Peyer's patch (tissue), 4 donors: ENCODE results near the gene DPEP1. TPM values are rescaled to one million over a fixed set of nuclear protein-coding genes. Genes with fewer than 3 reads are reported as not detected.

Experiments
- DNase-seq, 3 donors: peaks; one replicate each; pipeline ENCODE4 v3.0.0-alpha.2; 2017 to 2019
- H3K27ac ChIP-seq, 4 donors: fragments of 200-600 bp; sonication (generic); one replicate each; pipeline ENCODE4 v1.5.1; 2016 to 2019
- H3K27me3 ChIP-seq, 2 donors: fragments of 200-600 bp; sonication (generic); one replicate each; pipeline ENCODE4 v1.5.1; 2019
- H3K36me3 ChIP-seq, 3 donors: fragments of 200-600 bp; sonication (generic); one replicate each; pipeline ENCODE4 v1.5.1; 2016 to 2019
- H3K4me1 ChIP-seq, 4 donors: fragments of 200-600 bp; sonication (generic); one replicate each; pipeline ENCODE4 v1.5.1; 2016 to 2019
- H3K4me3 ChIP-seq, 4 donors: fragments of 200-600 bp; sonication (generic); 1 replicate in 3 of 4; 2 replicates in 1 of 4; pipeline ENCODE4 v1.5.1; 2016 to 2019; ENCODE audit warnings: mild to moderate bottlenecking in 1 of 4
- H3K9me3 ChIP-seq, 4 donors: fragments of 200-600 bp; sonication (generic); one replicate each; pipeline ENCODE4 v1.5.1; 2016 to 2019; ENCODE audit warnings: mild to moderate bottlenecking in 1 of 4
- POLR2A ChIP-seq, 2 donors: fragments of 450-650 bp; IDR thresholded peaks; one replicate each; pipeline ENCODE4 v1.5.1; 2017; ENCODE audit warnings: antibody characterized with exemption in 2 of 2, mild to moderate bottlenecking in 2 of 2, moderate library complexity in 2 of 2
- total RNA-seq, 4 donors: library from RNA; depleted of rRNA; stranded (reverse); fragments of >200 nt; gene quantifications; one replicate each; pipeline ENCODE4 v1.1.0, GENCODE V29; 2016
- TF ChIP-seq, protein P1 (sequence below), 6 experiments: fragments of 450-650 bp in 4 of 6; fragments of 200-600 bp in 2 of 6; sonication (generic) in 1 of 6; IDR thresholded peaks; one replicate each; pipeline ENCODE4 v1.5.1; 2017 to 2019; ENCODE audit warnings: antibody characterized with exemption in 6 of 6, mild to moderate bottlenecking in 3 of 6, moderate library complexity in 1 of 6

Gene DPEP1
- total RNA-seq, 4 donors from 2014 or later, result 272 to 3,324 (median 2,161) TPM

DNA sequence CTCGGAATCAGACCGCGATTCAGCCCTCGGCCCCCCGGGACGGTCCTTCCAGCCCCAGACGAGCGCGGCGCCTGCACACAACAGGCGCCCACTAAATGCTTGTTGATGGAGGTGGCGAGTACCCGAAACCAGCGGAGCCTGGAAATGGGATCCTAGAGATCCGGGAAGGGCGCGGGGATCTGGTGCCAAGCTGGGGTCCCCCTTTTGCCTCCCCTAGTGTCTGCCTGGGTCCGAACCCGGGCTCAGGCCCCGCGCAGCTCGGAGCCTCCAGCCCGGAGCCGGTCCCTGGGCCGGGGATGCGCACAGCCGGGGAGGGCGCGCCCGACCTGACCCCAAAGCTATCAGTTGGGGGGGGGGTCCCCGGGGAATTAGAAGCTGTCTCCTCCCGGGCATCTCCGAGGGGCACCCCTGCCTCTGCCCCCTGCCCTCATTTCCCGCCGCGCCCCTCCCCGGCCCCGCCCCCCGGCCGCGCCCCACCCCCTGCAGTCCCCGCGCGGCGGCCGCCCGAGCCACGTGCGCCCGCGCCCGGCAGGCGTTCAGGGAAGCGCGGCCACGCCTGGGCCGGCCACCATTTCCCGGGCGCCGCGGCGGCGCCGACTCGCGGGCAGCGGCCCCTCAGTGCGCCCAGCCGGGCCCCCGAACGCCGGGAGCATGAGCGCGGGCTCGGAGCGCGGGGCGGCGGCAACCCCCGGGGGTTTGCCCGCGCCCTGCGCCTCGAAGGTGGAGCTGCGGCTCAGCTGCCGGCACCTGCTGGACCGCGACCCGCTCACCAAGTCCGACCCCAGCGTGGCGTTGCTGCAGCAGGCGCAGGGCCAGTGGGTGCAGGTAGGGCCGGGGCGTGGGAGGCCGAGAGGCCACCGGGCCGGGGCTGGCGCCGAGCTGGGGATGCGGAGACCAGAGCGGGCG is 37.9 kb upstream of the DPEP1 start, which contains the start of gene CPNE7:
CPNE7 (plus strand) TSS at position 512 of the 906 bp plus-strand sequence; CDS start at position 652, 140 bp downstream.
- Histone ChIP-seq H3K4me3 (peak within 1 kb of the TSS; percentile 16 to 46 (median 41)), H3K36me3 (no peaks in the 10 kb centered on the region), H3K9me3 (no peaks in the 10 kb centered on the region), H3K4me1 (peaks cover 0 to 29% (median 14%) of the 10 kb centered on the region in 4 donors), H3K27ac (peak within 1 kb of the TSS in 1 of 4 donors; percentile 7), H3K27me3 (peaks cover 0 to 5% of the 10 kb centered on the region in 2 donors)
- TF ChIP-seq, protein P1, sequence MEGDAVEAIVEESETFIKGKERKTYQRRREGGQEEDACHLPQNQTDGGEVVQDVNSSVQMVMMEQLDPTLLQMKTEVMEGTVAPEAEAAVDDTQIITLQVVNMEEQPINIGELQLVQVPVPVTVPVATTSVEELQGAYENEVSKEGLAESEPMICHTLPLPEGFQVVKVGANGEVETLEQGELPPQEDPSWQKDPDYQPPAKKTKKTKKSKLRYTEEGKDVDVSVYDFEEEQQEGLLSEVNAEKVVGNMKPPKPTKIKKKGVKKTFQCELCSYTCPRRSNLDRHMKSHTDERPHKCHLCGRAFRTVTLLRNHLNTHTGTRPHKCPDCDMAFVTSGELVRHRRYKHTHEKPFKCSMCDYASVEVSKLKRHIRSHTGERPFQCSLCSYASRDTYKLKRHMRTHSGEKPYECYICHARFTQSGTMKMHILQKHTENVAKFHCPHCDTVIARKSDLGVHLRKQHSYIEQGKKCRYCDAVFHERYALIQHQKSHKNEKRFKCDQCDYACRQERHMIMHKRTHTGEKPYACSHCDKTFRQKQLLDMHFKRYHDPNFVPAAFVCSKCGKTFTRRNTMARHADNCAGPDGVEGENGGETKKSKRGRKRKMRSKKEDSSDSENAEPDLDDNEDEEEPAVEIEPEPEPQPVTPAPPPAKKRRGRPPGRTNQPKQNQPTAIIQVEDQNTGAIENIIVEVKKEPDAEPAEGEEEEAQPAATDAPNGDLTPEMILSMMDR (IDR thresholded peaks at IDR 0.05), result no peak
- TF ChIP-seq POLR2A (IDR thresholded peaks at IDR 0.05), result no peak
- no peak for DNase-seq

DNA sequence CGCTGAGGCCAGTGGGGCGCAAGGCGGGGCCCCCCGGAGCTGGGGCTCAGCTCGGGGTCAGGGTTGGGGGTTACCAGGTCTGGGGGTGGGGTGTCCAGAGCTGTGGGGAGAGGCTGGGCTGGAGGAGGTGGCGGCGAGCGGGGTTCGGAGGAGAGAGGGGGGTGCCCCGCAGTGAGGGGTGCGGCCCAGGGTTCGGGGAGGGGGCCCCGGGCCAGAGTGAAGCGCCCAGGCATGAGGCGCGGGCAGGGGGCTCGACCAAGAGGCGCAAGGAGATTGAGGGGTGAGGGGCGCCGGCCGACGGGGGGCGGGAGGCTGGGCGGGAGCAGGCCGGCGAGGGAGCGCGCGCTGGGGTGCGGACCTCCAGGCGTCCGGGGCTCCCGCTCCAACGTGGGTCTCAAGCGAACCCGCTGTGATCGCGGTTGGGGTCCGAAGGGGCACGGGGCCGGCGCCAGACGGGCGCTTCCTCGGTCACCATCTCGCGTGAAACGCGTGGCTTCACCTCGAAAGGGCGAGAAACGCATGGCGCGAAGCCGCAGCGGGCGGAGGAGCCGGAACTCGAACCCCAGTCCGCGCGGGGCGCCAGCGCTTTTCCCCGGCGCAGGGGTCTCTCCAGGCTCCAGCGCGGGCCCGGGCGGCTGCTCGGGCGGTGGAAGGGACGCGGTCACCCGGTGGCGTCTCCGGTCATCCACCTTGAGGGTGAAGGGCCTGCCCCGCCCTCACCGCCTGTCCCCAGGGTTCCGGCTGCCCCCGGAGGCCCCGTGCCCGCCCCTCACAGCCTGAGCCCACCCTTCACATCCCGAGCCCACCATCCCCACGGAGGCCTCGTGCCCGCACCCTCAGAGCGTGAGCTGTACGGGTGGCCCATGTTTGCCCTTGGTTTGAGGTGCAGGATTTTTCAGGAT is 37.0 kb upstream of the DPEP1 start:
- Histone ChIP-seq H3K4me3 (peak overlapping the region in 3 of 4 donors; percentile 38 to 46 (median 44)), H3K36me3 (no peaks in the 10 kb centered on the region), H3K27me3 (peaks cover 0 to 5% of the 10 kb centered on the region in 2 donors), H3K27ac (no peak overlapping the region), H3K9me3 (no peaks in the 10 kb centered on the region), H3K4me1 (peaks cover 0 to 29% (median 14%) of the 10 kb centered on the region in 4 donors)
- TF ChIP-seq, protein P1 (IDR thresholded peaks at IDR 0.05), result no peak
- TF ChIP-seq POLR2A (IDR thresholded peaks at IDR 0.05), result no peak
- no peak for DNase-seq

DNA sequence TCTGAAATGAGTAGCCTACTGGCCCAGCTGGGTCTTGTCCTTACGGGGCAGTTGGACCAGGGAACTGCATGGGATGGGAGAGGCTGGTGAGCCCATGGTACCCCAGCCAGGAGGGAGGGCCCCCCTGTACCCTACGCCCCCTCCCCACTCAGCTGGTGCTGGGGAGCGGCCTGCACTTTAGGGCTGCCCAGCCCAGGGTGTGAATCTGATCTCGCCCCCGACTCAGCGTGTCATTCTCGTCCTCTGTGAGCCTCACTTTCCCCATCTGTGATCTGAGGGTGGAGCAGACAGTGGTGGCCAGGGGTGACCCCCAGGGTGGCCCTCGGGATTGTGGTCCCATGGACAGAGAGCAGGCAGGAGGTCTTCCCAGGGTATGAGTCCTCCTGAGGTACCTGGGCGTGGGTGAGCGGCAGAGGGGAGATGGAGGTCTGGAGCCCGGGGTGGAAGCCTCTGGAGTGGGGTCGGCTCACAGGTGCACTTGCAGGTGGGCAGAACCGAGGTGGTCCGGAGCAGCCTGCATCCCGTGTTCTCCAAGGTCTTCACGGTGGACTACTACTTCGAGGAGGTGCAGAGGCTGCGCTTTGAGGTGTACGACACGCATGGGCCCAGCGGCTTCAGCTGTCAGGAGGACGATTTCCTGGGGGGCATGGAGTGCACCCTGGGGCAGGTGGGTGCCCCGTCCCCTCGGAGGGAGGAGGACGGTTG is 36.2 kb upstream of the DPEP1 start:
- Histone ChIP-seq H3K4me1 (peaks cover 0 to 35% (median 14%) of the 10 kb centered on the region in 4 donors), H3K27me3 (peaks cover 0 to 5% of the 10 kb centered on the region in 2 donors), H3K9me3 (no peaks in the 10 kb centered on the region), H3K4me3 (no peak overlapping the region), H3K36me3 (no peaks in the 10 kb centered on the region), H3K27ac (no peak overlapping the region)
- DNase-seq, result no peak
- TF ChIP-seq, protein P1 (IDR thresholded peaks at IDR 0.05), result no peak
- TF ChIP-seq POLR2A (IDR thresholded peaks at IDR 0.05), result no peak

DNA sequence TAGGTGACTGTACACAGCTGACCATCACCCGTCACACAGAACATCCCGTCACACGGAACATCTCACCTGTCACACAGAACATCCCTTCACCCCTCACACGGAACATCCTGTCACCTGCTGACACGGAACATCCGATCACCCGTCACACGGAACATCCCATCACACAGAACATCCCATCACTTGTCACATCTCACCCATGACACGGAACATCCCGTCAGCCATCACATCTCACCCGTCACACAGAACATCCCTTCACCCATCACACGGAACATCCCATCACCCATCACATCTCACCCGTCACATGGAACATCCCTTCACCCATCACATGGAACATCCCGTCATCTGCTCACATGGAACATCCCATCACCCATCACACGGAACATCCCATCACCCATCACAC is 34.1 kb upstream of the DPEP1 start:
- Histone ChIP-seq H3K27me3 (peaks cover 0 to 5% of the 10 kb centered on the region in 2 donors), H3K4me3 (no peak overlapping the region), H3K27ac (no peak overlapping the region), H3K36me3 (no peaks in the 10 kb centered on the region), H3K9me3 (no peaks in the 10 kb centered on the region), H3K4me1 (peaks cover 0 to 34% (median 13%) of the 10 kb centered on the region in 4 donors)
- no peak for DNase-seq
- TF ChIP-seq, protein P1 (IDR thresholded peaks at IDR 0.05), result no peak
- no peak for TF ChIP-seq POLR2A (IDR thresholded peaks at IDR 0.05)
